ENCODE measurements around the gene ADORA2A. TPM values are rescaled to one million over a fixed set of nuclear protein-coding genes. Genes with fewer than 3 reads are reported as not detected.

Gene ADORA2A
- total RNA-seq, 1 experiment from 2014 or later = 3.6 TPM

- BruUV-seq (replicated peaks) = no TSS peak
- ChIA-PET CTCF (interaction anchor here (1.0 kb wide), 1 partner anchor 60 kb away, joined by 3 read pairs; no protein-coding TSS in a partner anchor), POLR2A (no interaction called here)
Measured at GRCh38 chr22:24442352-24442744, 14.9 kb downstream of the ADORA2A start.

More at GRCh38 chr22:24442352-24442744, 14.9 kb downstream of the ADORA2A start:
- no peak overlapping the region for H3K27ac ChIP-seq (ENCODE audit: low read depth, low read length)
- TF ChIP-seq, protein P1, sequence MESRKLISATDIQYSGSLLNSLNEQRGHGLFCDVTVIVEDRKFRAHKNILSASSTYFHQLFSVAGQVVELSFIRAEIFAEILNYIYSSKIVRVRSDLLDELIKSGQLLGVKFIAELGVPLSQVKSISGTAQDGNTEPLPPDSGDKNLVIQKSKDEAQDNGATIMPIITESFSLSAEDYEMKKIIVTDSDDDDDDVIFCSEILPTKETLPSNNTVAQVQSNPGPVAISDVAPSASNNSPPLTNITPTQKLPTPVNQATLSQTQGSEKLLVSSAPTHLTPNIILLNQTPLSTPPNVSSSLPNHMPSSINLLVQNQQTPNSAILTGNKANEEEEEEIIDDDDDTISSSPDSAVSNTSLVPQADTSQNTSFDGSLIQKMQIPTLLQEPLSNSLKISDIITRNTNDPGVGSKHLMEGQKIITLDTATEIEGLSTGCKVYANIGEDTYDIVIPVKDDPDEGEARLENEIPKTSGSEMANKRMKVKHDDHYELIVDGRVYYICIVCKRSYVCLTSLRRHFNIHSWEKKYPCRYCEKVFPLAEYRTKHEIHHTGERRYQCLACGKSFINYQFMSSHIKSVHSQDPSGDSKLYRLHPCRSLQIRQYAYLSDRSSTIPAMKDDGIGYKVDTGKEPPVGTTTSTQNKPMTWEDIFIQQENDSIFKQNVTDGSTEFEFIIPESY (IDR thresholded peaks at IDR 0.05; ENCODE audit: extremely low read depth, insufficient replicate concordance, low read length) = no peak
- no peak for TF ChIP-seq RAD21 (IDR thresholded peaks at IDR 0.05; ENCODE audit: low read depth)
- no peak for TF ChIP-seq EZH2phosphoT487 (IDR thresholded peaks at IDR 0.05; ENCODE audit: borderline replicate concordance)
- TF ChIP-seq EGR1 (IDR thresholded peaks at IDR 0.05; ENCODE audit: low read depth) = no peak
- no peak for TF ChIP-seq JUND (IDR thresholded peaks at IDR 0.05)
- TF ChIP-seq ZNF274 (IDR thresholded peaks at IDR 0.05; ENCODE audit: low read depth, low read length) = no peak
- TF ChIP-seq TCF7L2 (IDR thresholded peaks at IDR 0.05; ENCODE audit: borderline replicate concordance, extremely low read depth, insufficient read depth, insufficient read length) = no peak
- no peak for TF ChIP-seq POLR2AphosphoS5 (IDR thresholded peaks at IDR 0.05; ENCODE audit: low read depth, low read length)
- TF ChIP-seq MAX (IDR thresholded peaks at IDR 0.05) = no peak
- no peak for TF ChIP-seq ATF3 (IDR thresholded peaks at IDR 0.05)
- TF ChIP-seq SP1 (IDR thresholded peaks at IDR 0.05; ENCODE audit: low read depth) = no peak
- TF ChIP-seq POLR2A (IDR thresholded peaks at IDR 0.05; ENCODE audit: borderline replicate concordance, extremely low read depth, insufficient read depth, insufficient read length) = no peak
- TF ChIP-seq, protein P2, sequence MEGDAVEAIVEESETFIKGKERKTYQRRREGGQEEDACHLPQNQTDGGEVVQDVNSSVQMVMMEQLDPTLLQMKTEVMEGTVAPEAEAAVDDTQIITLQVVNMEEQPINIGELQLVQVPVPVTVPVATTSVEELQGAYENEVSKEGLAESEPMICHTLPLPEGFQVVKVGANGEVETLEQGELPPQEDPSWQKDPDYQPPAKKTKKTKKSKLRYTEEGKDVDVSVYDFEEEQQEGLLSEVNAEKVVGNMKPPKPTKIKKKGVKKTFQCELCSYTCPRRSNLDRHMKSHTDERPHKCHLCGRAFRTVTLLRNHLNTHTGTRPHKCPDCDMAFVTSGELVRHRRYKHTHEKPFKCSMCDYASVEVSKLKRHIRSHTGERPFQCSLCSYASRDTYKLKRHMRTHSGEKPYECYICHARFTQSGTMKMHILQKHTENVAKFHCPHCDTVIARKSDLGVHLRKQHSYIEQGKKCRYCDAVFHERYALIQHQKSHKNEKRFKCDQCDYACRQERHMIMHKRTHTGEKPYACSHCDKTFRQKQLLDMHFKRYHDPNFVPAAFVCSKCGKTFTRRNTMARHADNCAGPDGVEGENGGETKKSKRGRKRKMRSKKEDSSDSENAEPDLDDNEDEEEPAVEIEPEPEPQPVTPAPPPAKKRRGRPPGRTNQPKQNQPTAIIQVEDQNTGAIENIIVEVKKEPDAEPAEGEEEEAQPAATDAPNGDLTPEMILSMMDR (IDR thresholded peaks at IDR 0.05 in 2 of 3, conservative IDR thresholded peaks at IDR 0.05 in 1 of 3; ENCODE audit: borderline replicate concordance in 1 of 3, insufficient read depth in 1 of 3, low read depth in 2 of 3, low read length in 2 of 3) = no peak
- TF ChIP-seq YY1 (IDR thresholded peaks at IDR 0.05; ENCODE audit: extremely low read depth, insufficient replicate concordance, low read depth, low read length) = no peak
- no peak for TF ChIP-seq ELF1 (IDR thresholded peaks at IDR 0.05; ENCODE audit: borderline replicate concordance, low read depth)
- no peak for TF ChIP-seq CBX3 (IDR thresholded peaks at IDR 0.05; ENCODE audit: low read depth)
- no peak for TF ChIP-seq EZH2 (IDR thresholded peaks at IDR 0.05)
- TF ChIP-seq REST (IDR thresholded peaks at IDR 0.05; ENCODE audit: low read depth) = no peak
- no peak for TF ChIP-seq ZFX (IDR thresholded peaks at IDR 0.05)
- H3K9ac ChIP-seq (ENCODE audit: low read length) = no peak overlapping the region
- peaks cover 5 to 10% of the 10 kb centered on the region in 2 experiments for H3K4me1 ChIP-seq (ENCODE audit: control insufficient read depth in 1 of 2, insufficient read depth in 2 of 2, low read length in 2 of 2)
- no peaks in the 10 kb centered on the region for H4K20me1 ChIP-seq (ENCODE audit: insufficient read depth)
- no peaks in the 10 kb centered on the region for H3K27me3 ChIP-seq (ENCODE audit: insufficient read depth, low read length)
- H2AFZ ChIP-seq (ENCODE audit: low read depth, low read length, poor library complexity, severe bottlenecking) = no peak overlapping the region
- no peaks in the 10 kb centered on the region for H3K36me3 ChIP-seq (ENCODE audit: control insufficient read depth in 1 of 2, insufficient read depth in 2 of 2, low read length in 2 of 2)
- intact Hi-C loops (cut with micrococcal nuclease) = no loop called here
- ATAC-seq (no peak), DNase-seq (ENCODE audit: low read depth, low spot score) (no peak)
- RAD21 ChIA-PET (ENCODE audit: low non-redundant PET in 1 of 2, low total read pairs in 2 of 2, uncharacterized antibody in 2 of 2, unreplicated experiment in 2 of 2) = no interaction called here
- H3K4me3 ChIP-seq (replicated peaks in 1 of 2; ENCODE audit: low read depth in 1 of 2, low read length in 2 of 2) = no peak overlapping the region
- no peaks in the 10 kb centered on the region for H3K9me3 ChIP-seq (ENCODE audit: control insufficient read depth in 1 of 2, insufficient read depth in 1 of 2, low read depth in 1 of 2, low read length in 2 of 2)
- H3K9me2 ChIP-seq (ENCODE audit: insufficient read depth) = no peaks in the 10 kb centered on the region
- no peaks in the 10 kb centered on the region for H3K79me2 ChIP-seq (ENCODE audit: insufficient read depth, low read length)
- no peak overlapping the region for H3K4me2 ChIP-seq (ENCODE audit: low read length)
